KMS-11 (cell line): ENCODE data around the gene ZNF324B.

Experiments
- H2AFZ ChIP-seq: fragments of 200-600 bp; sonication (generic); 2 replicates; pipeline ENCODE4 v1.6.1; 2016; ENCODE audit warnings: antibody characterized with exemption, mixed run types, low read depth
- H3K27ac ChIP-seq: fragments of 200-600 bp; sonication (generic); 2 replicates; pipeline ENCODE4 v1.6.1; 2016; ENCODE audit warnings: mild to moderate bottlenecking, mixed run types
- H3K27me3 ChIP-seq: fragments of 200-600 bp; sonication (generic); 2 replicates; pipeline ENCODE4 v1.6.1; 2017; ENCODE audit warnings: mild to moderate bottlenecking, low read depth, mixed run types, moderate library complexity; ENCODE audit not compliant: insufficient read depth
- H3K36me3 ChIP-seq: fragments of 200-600 bp; sonication (generic); 2 replicates; pipeline ENCODE4 v1.6.1; 2017; ENCODE audit warnings: mild to moderate bottlenecking, mixed run types; ENCODE audit not compliant: insufficient read depth
- H3K4me1 ChIP-seq: fragments of 200-600 bp; sonication (generic); 2 replicates; pipeline ENCODE4 v1.6.1; 2016; ENCODE audit warnings: mild to moderate bottlenecking, low read depth, mixed run types; ENCODE audit not compliant: poor library complexity, severe bottlenecking
- H3K4me2 ChIP-seq: fragments of 200-600 bp; sonication (generic); 2 replicates; pipeline ENCODE4 v1.7.0; 2016; ENCODE audit warnings: mild to moderate bottlenecking, mixed run types
- H3K4me3 ChIP-seq: fragments of 200-600 bp; sonication (generic); IDR thresholded peaks from 2 replicates; pipeline ENCODE4 v1.6.1; 2017; ENCODE audit warnings: low read depth, low read length, mixed read lengths; ENCODE audit not compliant: insufficient read depth
- H3K79me2 ChIP-seq: fragments of 200-600 bp; sonication (generic); 2 replicates; pipeline ENCODE4 v1.6.1; 2016; ENCODE audit warnings: low read depth, mixed run types; ENCODE audit not compliant: insufficient read depth
- H3K9ac ChIP-seq: fragments of 200-600 bp; sonication (generic); 2 replicates; pipeline ENCODE4 v1.6.1; 2016; ENCODE audit warnings: mild to moderate bottlenecking, mixed run types
- H4K20me1 ChIP-seq: fragments of 200-600 bp; sonication (generic); 2 replicates; pipeline ENCODE4 v1.6.1; 2016; ENCODE audit warnings: mild to moderate bottlenecking, mixed run types; ENCODE audit not compliant: insufficient read depth
- TF ChIP-seq, protein P1 (sequence below): fragments of 200-600 bp; sonication (generic); conservative IDR thresholded peaks from 2 replicates; pipeline ENCODE4 v1.6.1; 2017; ENCODE audit warnings: low read depth, mild to moderate bottlenecking, antibody characterized with exemption, low read length, moderate library complexity, mixed read lengths

The ZNF324B gene

DNA sequence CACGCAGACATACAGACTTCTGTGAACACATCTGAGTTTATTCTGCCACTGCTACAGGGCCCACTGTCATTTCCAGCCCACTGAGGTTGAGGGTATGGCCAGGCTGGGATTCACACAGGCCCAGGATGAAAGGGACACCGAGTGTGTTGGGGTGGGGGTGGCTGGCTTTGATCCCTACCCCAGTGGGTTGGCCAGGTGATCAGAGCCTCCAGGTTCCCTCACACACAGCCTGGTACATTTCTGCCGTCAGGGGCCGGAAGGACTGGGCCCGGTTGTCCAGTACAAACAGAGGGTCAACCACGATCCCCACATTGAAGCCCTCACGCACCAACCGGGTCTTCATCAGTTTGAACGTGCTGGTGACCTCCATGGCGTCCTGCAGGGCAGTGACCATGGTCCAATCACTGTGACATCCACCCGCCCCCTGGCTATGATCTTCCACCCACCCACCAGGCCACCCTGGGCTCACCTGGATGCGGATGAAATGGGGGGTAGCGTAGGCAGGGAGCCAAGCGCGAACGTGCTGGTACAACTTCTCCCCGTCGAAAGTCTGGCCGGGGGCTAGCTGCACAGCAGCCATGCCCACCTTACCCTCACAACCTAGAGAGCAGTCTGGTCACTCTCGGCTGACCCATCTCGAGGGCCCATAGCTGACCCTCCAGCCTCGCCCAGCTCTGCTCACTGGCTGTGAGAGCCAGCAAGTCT lies 47.0 kb downstream of the ZNF324B start:
- Histone ChIP-seq H3K4me3 (no peak overlapping the region), H3K4me2 (peak overlapping the region; percentile 96), H3K27me3 (no peaks in the 10 kb centered on the region), H3K4me1 (peaks cover 10% of the 10 kb centered on the region), H2AFZ (peak overlapping the region; percentile 77), H3K79me2 (peaks cover 16% of the 10 kb centered on the region; the same call in 1 of the 2 replicates), H3K36me3 (no peaks in the 10 kb centered on the region), H3K9ac (peak overlapping the region; percentile 76), H4K20me1 (no peaks in the 10 kb centered on the region), H3K27ac (peak overlapping the region; percentile 33; the same call in 1 of the 2 replicates)
- TF ChIP-seq, protein P1, sequence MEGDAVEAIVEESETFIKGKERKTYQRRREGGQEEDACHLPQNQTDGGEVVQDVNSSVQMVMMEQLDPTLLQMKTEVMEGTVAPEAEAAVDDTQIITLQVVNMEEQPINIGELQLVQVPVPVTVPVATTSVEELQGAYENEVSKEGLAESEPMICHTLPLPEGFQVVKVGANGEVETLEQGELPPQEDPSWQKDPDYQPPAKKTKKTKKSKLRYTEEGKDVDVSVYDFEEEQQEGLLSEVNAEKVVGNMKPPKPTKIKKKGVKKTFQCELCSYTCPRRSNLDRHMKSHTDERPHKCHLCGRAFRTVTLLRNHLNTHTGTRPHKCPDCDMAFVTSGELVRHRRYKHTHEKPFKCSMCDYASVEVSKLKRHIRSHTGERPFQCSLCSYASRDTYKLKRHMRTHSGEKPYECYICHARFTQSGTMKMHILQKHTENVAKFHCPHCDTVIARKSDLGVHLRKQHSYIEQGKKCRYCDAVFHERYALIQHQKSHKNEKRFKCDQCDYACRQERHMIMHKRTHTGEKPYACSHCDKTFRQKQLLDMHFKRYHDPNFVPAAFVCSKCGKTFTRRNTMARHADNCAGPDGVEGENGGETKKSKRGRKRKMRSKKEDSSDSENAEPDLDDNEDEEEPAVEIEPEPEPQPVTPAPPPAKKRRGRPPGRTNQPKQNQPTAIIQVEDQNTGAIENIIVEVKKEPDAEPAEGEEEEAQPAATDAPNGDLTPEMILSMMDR = no peak

DNA sequence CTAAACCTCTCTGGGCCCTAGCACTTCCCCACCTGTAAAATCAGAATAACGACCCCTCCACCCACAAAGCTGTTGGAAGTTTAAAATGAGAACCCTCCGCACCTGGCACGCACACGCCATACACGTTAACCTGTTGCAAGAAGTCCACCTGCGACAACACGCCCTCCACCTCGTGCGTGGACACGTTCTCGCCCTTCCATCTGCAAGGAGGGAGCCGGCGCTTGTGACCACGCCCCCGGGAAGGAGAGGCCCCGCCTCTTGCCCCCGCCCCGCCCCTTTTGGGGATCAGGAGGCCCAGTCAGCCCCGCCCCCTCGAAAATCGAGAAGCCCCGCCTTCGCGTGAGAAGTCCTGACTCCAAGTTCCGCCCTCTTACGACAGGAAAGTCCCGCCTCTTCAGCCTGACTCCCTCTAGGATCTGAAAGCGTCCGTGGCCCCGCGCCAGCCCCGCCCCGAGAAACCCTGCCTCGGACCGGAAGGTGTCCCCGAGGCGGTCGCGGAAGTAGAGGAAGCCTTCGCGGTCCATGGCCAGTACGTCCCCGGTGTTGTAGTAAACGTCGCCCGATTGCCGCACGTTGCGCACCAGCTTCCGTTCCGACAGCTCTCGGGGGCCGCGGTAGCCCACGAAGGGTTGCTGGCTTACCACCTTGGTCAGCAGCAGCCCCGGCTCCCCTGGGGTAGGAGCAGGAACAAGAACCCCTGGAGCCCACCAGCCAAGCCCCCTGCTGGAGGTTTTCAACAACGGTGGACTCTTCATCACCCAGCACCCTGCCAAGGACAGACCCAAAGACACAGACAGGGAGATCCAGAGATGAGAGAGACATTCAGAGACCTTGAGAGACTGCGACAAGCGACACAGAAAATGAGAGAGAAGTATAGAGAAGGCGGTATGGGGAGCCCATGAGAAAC lies 47.9 kb downstream of the ZNF324B start:
- Histone ChIP-seq H3K4me1 (peaks cover 10% of the 10 kb centered on the region), H3K36me3 (no peaks in the 10 kb centered on the region), H3K9ac (peak overlapping the region; percentile 76), H4K20me1 (no peaks in the 10 kb centered on the region), H3K79me2 (peaks cover 16% of the 10 kb centered on the region; the same call in 1 of the 2 replicates), H3K27ac (peak overlapping the region; percentile 35), H2AFZ (peak overlapping the region; percentile 97), H3K4me3 (no peak overlapping the region), H3K27me3 (no peaks in the 10 kb centered on the region), H3K4me2 (peak overlapping the region; percentile 96)
- TF ChIP-seq, protein P1 = peak; percentile 29; the same call in 1 of the 2 replicates

DNA sequence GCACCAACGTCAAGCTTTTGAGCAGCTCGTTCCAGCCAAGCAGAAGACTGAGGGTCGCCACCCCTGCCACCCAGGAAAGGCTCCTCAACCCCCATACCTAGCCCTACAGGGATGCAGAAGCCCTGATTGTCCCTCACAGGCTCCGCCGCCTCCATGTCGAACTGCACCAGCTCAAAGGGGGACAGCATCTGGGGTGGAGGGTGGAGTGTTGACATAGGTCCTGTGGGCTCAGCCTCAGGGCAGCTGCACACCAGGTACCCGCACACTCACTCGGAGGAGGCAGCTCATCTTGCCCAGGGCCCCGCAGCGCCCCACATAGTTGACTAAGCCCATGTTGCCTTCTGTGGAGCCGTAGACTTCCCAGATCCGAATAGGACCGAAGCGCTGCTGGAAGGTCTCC lies 48.8 kb downstream of the ZNF324B start:
- TF ChIP-seq, protein P1 = no peak
- Histone ChIP-seq H2AFZ (no peak overlapping the region), H4K20me1 (no peaks in the 10 kb centered on the region), H3K27me3 (no peaks in the 10 kb centered on the region), H3K9ac (no peak overlapping the region), H3K36me3 (no peaks in the 10 kb centered on the region), H3K27ac (no peak overlapping the region), H3K79me2 (0 out of 2 replicates have a peak, but pooled peaks cover 16% of the 10 kb centered on the region), H3K4me1 (peaks cover 10% of the 10 kb centered on the region), H3K4me2 (no peak overlapping the region), H3K4me3 (no peak overlapping the region)
